K562 (cell line): ENCODE data around the gene COL23A1. TPM values are rescaled to one million over a fixed set of nuclear protein-coding genes. Genes with fewer than 3 reads are reported as not detected.

ENCODE experiments used
- ATAC-seq: fragments of 200-7000 bp; cut with Tn5 transposase; 3 replicates; pipeline ENCODE4 v1.9.1; 2020; ENCODE audit warnings: moderate library complexity
- BruUV-seq: library from RNA; stranded (reverse); fragments of 400-500 nt; replicated peaks from 2 replicates; lab custom pipeline; 2021; lab: Mats Ljungman, UMichigan
- CTCF ChIA-PET: fragments of 300-600 bp; formaldehyde crosslinking; extraction: SDS; loops from one replicate; lab custom pipeline; 2021; ENCODE audit warnings: low intra/inter-chr PET ratio; lab: Yijun Ruan, JAX
- POLR2A ChIA-PET: fragments of 300-600, 350-650 bp; sonication (Branson Sonifier 250); formaldehyde crosslinking; extraction: SDS; loops from one replicate; lab custom pipeline; 2021; ENCODE audit warnings: antibody characterized with exemption, inconsistent platforms; lab: Yijun Ruan, JAX
- DNase-seq, 4 experiments: peaks; one replicate each; pipeline versions ENCODE4 v3.0.0 to v3.0.0-alpha.2; 2011 to 2018; ENCODE audit warnings: low spot score in 3 of 4, mixed read lengths in 3 of 4; ENCODE audit errors: extremely low read depth in 1 of 4
- FAIRE-seq: peaks from 2 replicates; lab custom pipeline; 2011; peaks lifted over from hg19 to GRCh38; lab: Jason Lieb, UNC
- H2AFZ ChIP-seq: 2 replicates; pipeline ENCODE4 v1.6.0; 2011; ENCODE audit warnings: low read depth, low read length, control low read depth, inconsistent platforms
- H3K27ac ChIP-seq: fragments of 200-600 bp; 3 replicates; pipeline ENCODE4 v1.8.0; 2011; ENCODE audit warnings: low read depth, mild to moderate bottlenecking, control low read depth, inconsistent platforms, low read length, moderate library complexity, mixed read lengths; ENCODE audit errors: extremely low read depth
- H3K27me3 ChIP-seq, 2 experiments: fragments of 300-600 bp in 1 of 2; 2 replicates in 1 of 2; 3 replicates in 1 of 2; pipeline versions ENCODE4 v1.6.0 to v1.8.0; 2011; ENCODE audit warnings: inconsistent platforms in 2 of 2, low read length in 2 of 2, mild to moderate bottlenecking in 1 of 2, mixed read lengths in 1 of 2, moderate library complexity in 1 of 2; ENCODE audit not compliant: control insufficient read depth in 2 of 2, insufficient read depth in 2 of 2
- H3K36me3 ChIP-seq: fragments of 300-600 bp; 3 replicates; pipeline ENCODE4 v1.8.0; 2011; ENCODE audit warnings: mild to moderate bottlenecking, low read length, inconsistent platforms; ENCODE audit not compliant: control insufficient read depth, insufficient read depth
- H3K4me1 ChIP-seq, 2 experiments: fragments of 200-600 bp in 1 of 2; replicated peaks in 1 of 2; 2 replicates in 1 of 2; 3 replicates in 1 of 2; pipeline versions ENCODE4 v1.5.1 to v1.8.0; 2011; ENCODE audit warnings: inconsistent platforms in 2 of 2, low read length in 2 of 2, mild to moderate bottlenecking in 1 of 2, mixed read lengths in 1 of 2, moderate library complexity in 1 of 2; ENCODE audit not compliant: control insufficient read depth in 2 of 2, insufficient read depth in 2 of 2
- H3K4me2 ChIP-seq: 2 replicates; pipeline ENCODE4 v1.6.1; 2011; ENCODE audit warnings: low read length, control low read depth, inconsistent platforms, mixed read lengths; ENCODE audit not compliant: insufficient read depth
- H3K4me3 ChIP-seq: fragments of 200-600 bp; sonication (generic), shearing (Covaris generic); 2 replicates; pipeline ENCODE4 v1.5.1; 2016; ENCODE audit warnings: control low read depth, inconsistent platforms
- H3K79me2 ChIP-seq: fragments of 200-600 bp; 3 replicates; pipeline ENCODE4 v1.8.0; 2011; ENCODE audit warnings: low read length, inconsistent platforms; ENCODE audit not compliant: control insufficient read depth, insufficient read depth
- H3K9ac ChIP-seq, 2 experiments: 2 replicates each; pipeline versions ENCODE4 v1.6.0 to v1.6.1; 2011; ENCODE audit warnings: low read depth in 2 of 2, low read length in 2 of 2, control low read depth in 1 of 2, inconsistent platforms in 1 of 2, mild to moderate bottlenecking in 1 of 2, mixed read lengths in 1 of 2; ENCODE audit not compliant: insufficient read depth in 1 of 2
- H3K9me1 ChIP-seq: one replicate; pipeline ENCODE4 v1.6.0; 2011; ENCODE audit warnings: inconsistent platforms, mild to moderate bottlenecking, low read length, moderate library complexity; ENCODE audit not compliant: control insufficient read depth, insufficient read depth
- H3K9me3 ChIP-seq: replicated peaks from 2 replicates; pipeline ENCODE4 v1.5.1; 2011; ENCODE audit warnings: low read depth, low read length, inconsistent platforms; ENCODE audit not compliant: control insufficient read depth, insufficient read depth
- H4K20me1 ChIP-seq: replicated peaks from 2 replicates; pipeline ENCODE4 v1.6.1; 2011; ENCODE audit warnings: low read length, inconsistent platforms, mixed read lengths; ENCODE audit not compliant: control insufficient read depth, insufficient read depth
- CC2D1A ChIP-seq: fragments of 450-650 bp; IDR thresholded peaks from 2 replicates; pipeline ENCODE4 v1.6.1; 2017; ENCODE audit warnings: mild to moderate bottlenecking
- CHCHD3 ChIP-seq: fragments of 250-450 bp; sonication (Bioruptor Pico); IDR thresholded peaks from 2 replicates; pipeline ENCODE4 v2.1.2; 2022; ENCODE audit warnings: mild to moderate bottlenecking
- ELF4 ChIP-seq: fragments of 450-650 bp; formaldehyde crosslinking; IDR thresholded peaks from 2 replicates; pipeline ENCODE4 v1.4.0; 2022; ENCODE audit warnings: missing genetic modification characterization
- MCM7 ChIP-seq, 2 experiments: fragments of 450-650 bp; IDR thresholded peaks; 2 replicates each; pipeline ENCODE4 v1.6.1; 2016 to 2018
- MTA1 ChIP-seq: fragments of 450-650 bp; IDR thresholded peaks from 2 replicates; pipeline ENCODE4 v1.6.1; 2017; ENCODE audit warnings: borderline replicate concordance
- NFIX ChIP-seq: fragments of 250-450 bp; sonication (Bioruptor Pico); IDR thresholded peaks from 2 replicates; pipeline ENCODE4 v1.4.0; 2020; ENCODE audit warnings: low read depth, mild to moderate bottlenecking, moderate library complexity
- PRMT5 ChIP-seq: sonication (generic); formaldehyde crosslinking; IDR thresholded peaks from 2 replicates; pipeline ENCODE4 v1.5.0; 2020; ENCODE audit warnings: missing genetic modification reagents
- SMAD1 ChIP-seq: fragments of 150-350 bp; IDR thresholded peaks from 2 replicates; pipeline ENCODE4 v1.6.1; 2014; ENCODE audit warnings: low read length, low read depth; ENCODE audit not compliant: partially characterized antibody
- SNIP1 ChIP-seq: fragments of 450-650 bp; IDR thresholded peaks from 2 replicates; pipeline ENCODE4 v1.7.1; 2017; ENCODE audit warnings: low read depth, mild to moderate bottlenecking
- YBX1 ChIP-seq: fragments of 450-650 bp; IDR thresholded peaks from 2 replicates; pipeline ENCODE4 v1.7.1; 2016; ENCODE audit warnings: mild to moderate bottlenecking
- ZBTB17 ChIP-seq: fragments of 450-650 bp; formaldehyde crosslinking; IDR thresholded peaks from 2 replicates; pipeline ENCODE4 v1.4.0; 2020; ENCODE audit warnings: mild to moderate bottlenecking
- ZNF280B ChIP-seq: fragments of 250-450 bp; sonication (Bioruptor Pico); IDR thresholded peaks from 2 replicates; pipeline ENCODE4 v1.5.1; 2021; ENCODE audit warnings: mild to moderate bottlenecking
- ZNF561 ChIP-seq: fragments of 450-650 bp; formaldehyde crosslinking; conservative IDR thresholded peaks from 2 replicates; pipeline ENCODE4 v1.4.0; 2020; ENCODE audit warnings: mild to moderate bottlenecking, moderate library complexity
- ZNF780A ChIP-seq: fragments of 250-450 bp; sonication (Bioruptor Pico); IDR thresholded peaks from 2 replicates; pipeline ENCODE4 v1.5.0; 2021; ENCODE audit warnings: mild to moderate bottlenecking
- ZSCAN32 ChIP-seq: fragments of 450-650 bp; formaldehyde crosslinking; IDR thresholded peaks from 2 replicates; pipeline ENCODE4 v1.4.0; 2020; ENCODE audit warnings: mild to moderate bottlenecking, moderate library complexity
- WGBS: fragments of 100-300 bp; shearing (Covaris generic); methylation state at CpG from one replicate; pipeline ENCODE4 v1.1.6; 2016; ENCODE audit warnings: low coverage, mixed read lengths; ENCODE audit not compliant: insufficient coverage; ENCODE audit errors: missing lambda C conversion rate; 5-methylcytosine and 5-hydroxymethylcytosine counted together
- in situ Hi-C: fragments of 300-500 bp; cut with MboI; formaldehyde crosslinking; loops from 4 replicates; pipeline ENCODE4 v1.15.0; 2018; ENCODE audit warnings: inconsistent platforms, mixed read lengths
- intact Hi-C: fragments of 100-400 bp; cut with micrococcal nuclease; formaldehyde crosslinking; loops from 2 replicates; pipeline ENCODE4 v1.14.2; 2022
- polyA plus RNA-seq, 8 experiments: library from polyadenylated mRNA; depleted of rRNA in 4 of 8; stranded (reverse) in 5 of 8; unstranded in 3 of 8; fragments of >200 nt; fragmentation: Nextera tagmentation in 2 of 8; fragmentation: Illumina TruSeq in 1 of 8; extraction: Ambion mirVana in 2 of 8; extraction: Trizol in 1 of 8; gene quantifications; 2 replicates each; pipeline versions ENCODE4 v1.2.1 to v1.2.3, GENCODE V29; 2011 to 2014; ENCODE audit warnings: inconsistent platforms in 1 of 8, missing spikeins in 1 of 8
- total RNA-seq, 7 experiments: library from RNA; depleted of rRNA in 6 of 7; stranded (reverse); fragments of >200 nt in 6 of 7; fragmentation: Illumina TruSeq in 2 of 7; extraction: Trizol in 2 of 7; gene quantifications; 2 replicates each; pipeline versions ENCODE4 v1.2.1 to v1.2.3, GENCODE V29; 2011 to 2021; ENCODE audit warnings: low replicate concordance in 1 of 7
- TF ChIP-seq, protein P1 (sequence below): fragments of 200-800 bp; sonication (Bioruptor generic); IDR thresholded peaks from 2 replicates; pipeline ENCODE4 v1.6.1; 2016; ENCODE audit warnings: missing genetic modification characterization, missing compliant biosample characterization

Gene COL23A1
- total and polyA plus RNA-seq, 9 of the 15 experiments (the other 6 are each of a cell fraction or from before 2014, with no cell fraction given): 0.09 TPM; not detected in 8

DNA sequence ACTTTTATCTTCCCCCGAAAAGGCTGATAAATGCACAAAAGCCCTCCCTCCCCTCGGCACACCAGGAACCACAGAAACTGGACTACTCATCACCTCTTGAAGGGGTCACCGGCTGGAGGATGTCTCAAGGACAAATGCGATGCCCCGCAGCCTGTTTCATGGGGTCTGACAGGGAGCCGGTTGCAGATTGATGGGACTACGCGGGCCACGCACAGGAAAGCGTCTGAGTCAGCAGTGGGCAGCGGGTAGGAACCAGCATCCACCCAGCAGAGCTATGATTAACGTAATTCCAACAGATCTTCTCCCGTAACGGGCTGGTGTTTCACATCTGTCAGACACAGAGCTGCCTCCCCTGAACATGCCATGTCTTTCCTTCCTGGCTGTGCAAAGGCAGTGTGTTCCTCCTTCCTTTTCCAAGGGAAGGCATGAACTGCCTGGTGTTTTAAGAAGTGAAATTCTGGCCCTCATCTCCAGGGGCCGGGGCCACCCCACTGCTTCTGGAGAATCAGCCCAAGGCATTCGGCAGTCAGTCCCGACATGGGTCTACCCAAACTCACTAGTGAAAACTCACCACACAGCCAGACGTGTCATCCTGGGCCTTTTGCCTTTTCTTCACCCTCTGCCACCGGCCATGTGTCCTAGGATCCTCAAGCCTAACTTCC lies 213.1 kb downstream of the COL23A1 start:
- no peaks in the 10 kb centered on the region for H3K79me2 ChIP-seq
- H4K20me1 ChIP-seq: no peaks in the 10 kb centered on the region; the same call in 1 of the 2 replicates
- WGBS: 2% methylated on average over 19 of the region's 19 CpGs
- no peaks in the 10 kb centered on the region for H3K4me1 ChIP-seq
- FAIRE-seq: no peak
- H3K4me3 ChIP-seq: no peak overlapping the region
- ATAC-seq: no peak
- H3K9me3 ChIP-seq: no peaks in the 10 kb centered on the region
- no peaks in the 10 kb centered on the region for H3K36me3 ChIP-seq
- POLR2A ChIA-PET: no interaction called here
- H3K4me2 ChIP-seq: no peak overlapping the region
- no peak overlapping the region for H2AFZ ChIP-seq
- H3K9ac ChIP-seq: no peak overlapping the region
- no peaks in the 10 kb centered on the region for H3K9me1 ChIP-seq
- no peak for DNase-seq
- CTCF ChIA-PET: no interaction called here
- in situ Hi-C loops (no loop called here), intact Hi-C loops (loop anchor here (5.0 kb wide), 1 partner anchor 180 kb away; no protein-coding TSS in a partner anchor)
- no peak overlapping the region for H3K27ac ChIP-seq
- BruUV-seq: no TSS peak
- peaks cover 28 to 77% of the 10 kb centered on the region in 2 experiments for H3K27me3 ChIP-seq
- TF ChIP-seq ZNF561 (CRISPR knock-in tag) (no peak), CHCHD3 (no peak), ELF4 (CRISPR knock-in tag) (no peak), PRMT5 (CRISPR knock-in tag) (no peak), MCM7 (IDR thresholded peaks at IDR 0.05) (no peak), SMAD1 (no peak), YBX1 (no peak), ZNF280B (no peak), ZSCAN32 (CRISPR knock-in tag) (no peak), NFIX (CRISPR knock-in tag) (no peak), SNIP1 (no peak), CC2D1A (no peak), ZNF780A (CRISPR knock-in tag) (no peak), MTA1 (no peak), ZBTB17 (no peak)
- TF ChIP-seq, protein P1, sequence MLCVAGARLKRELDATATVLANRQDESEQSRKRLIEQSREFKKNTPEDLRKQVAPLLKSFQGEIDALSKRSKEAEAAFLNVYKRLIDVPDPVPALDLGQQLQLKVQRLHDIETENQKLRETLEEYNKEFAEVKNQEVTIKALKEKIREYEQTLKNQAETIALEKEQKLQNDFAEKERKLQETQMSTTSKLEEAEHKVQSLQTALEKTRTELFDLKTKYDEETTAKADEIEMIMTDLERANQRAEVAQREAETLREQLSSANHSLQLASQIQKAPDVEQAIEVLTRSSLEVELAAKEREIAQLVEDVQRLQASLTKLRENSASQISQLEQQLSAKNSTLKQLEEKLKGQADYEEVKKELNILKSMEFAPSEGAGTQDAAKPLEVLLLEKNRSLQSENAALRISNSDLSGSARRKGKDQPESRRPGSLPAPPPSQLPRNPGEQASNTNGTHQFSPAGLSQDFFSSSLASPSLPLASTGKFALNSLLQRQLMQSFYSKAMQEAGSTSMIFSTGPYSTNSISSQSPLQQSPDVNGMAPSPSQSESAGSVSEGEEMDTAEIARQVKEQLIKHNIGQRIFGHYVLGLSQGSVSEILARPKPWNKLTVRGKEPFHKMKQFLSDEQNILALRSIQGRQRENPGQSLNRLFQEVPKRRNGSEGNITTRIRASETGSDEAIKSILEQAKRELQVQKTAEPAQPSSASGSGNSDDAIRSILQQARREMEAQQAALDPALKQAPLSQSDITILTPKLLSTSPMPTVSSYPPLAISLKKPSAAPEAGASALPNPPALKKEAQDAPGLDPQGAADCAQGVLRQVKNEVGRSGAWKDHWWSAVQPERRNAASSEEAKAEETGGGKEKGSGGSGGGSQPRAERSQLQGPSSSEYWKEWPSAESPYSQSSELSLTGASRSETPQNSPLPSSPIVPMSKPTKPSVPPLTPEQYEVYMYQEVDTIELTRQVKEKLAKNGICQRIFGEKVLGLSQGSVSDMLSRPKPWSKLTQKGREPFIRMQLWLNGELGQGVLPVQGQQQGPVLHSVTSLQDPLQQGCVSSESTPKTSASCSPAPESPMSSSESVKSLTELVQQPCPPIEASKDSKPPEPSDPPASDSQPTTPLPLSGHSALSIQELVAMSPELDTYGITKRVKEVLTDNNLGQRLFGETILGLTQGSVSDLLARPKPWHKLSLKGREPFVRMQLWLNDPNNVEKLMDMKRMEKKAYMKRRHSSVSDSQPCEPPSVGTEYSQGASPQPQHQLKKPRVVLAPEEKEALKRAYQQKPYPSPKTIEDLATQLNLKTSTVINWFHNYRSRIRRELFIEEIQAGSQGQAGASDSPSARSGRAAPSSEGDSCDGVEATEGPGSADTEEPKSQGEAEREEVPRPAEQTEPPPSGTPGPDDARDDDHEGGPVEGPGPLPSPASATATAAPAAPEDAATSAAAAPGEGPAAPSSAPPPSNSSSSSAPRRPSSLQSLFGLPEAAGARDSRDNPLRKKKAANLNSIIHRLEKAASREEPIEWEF: no peak
